ENCODE results near the gene HPSE2.

Gene HPSE2

GRCh38 chr10:99234041-99234790, 1.4 kb downstream of the HPSE2 start:
- Histone ChIP-seq H3K27me3 (ENCODE audit: control insufficient read depth, insufficient read depth, low read length) (peaks cover 96% of the 10 kb centered on the region), H3K4me3 (ENCODE audit: low read depth, low read length) (peak overlapping the region; percentile 63), H3K36me3 (ENCODE audit: control insufficient read depth, insufficient read depth, low read length) (no peaks in the 10 kb centered on the region), H3K9me3 (ENCODE audit: control insufficient read depth, insufficient read depth, low read depth, low read length) (no peaks in the 10 kb centered on the region), H3K27ac (ENCODE audit: low read depth, low read length) (no peak overlapping the region), H3K9ac (ENCODE audit: low read length) (peak overlapping the region; percentile 1), H3K4me1 (ENCODE audit: control insufficient read depth, insufficient read depth, low read length) (peaks cover 28% of the 10 kb centered on the region)

GRCh38 chr10:99233689-99234037, 2.0 kb downstream of the HPSE2 start:
- Histone ChIP-seq H3K36me3 (ENCODE audit: control insufficient read depth, insufficient read depth, low read length) (no peaks in the 10 kb centered on the region), H3K9ac (ENCODE audit: low read length) (peak overlapping the region; percentile 11), H3K9me3 (ENCODE audit: control insufficient read depth, insufficient read depth, low read depth, low read length) (no peaks in the 10 kb centered on the region), H3K4me3 (ENCODE audit: low read depth, low read length) (peak overlapping the region; percentile 63), H3K4me1 (ENCODE audit: control insufficient read depth, insufficient read depth, low read length) (peaks cover 28% of the 10 kb centered on the region), H3K27me3 (ENCODE audit: control insufficient read depth, insufficient read depth, low read length) (peaks cover 100% of the 10 kb centered on the region), H3K27ac (ENCODE audit: low read depth, low read length) (no peak overlapping the region)

GRCh38 chr10:99233000-99233688, 2.5 kb downstream of the HPSE2 start:
- no peak overlapping the region for H3K9ac ChIP-seq (ENCODE audit: low read length)

GRCh38 chr10:99232360-99232999, 3.2 kb downstream of the HPSE2 start:
- Histone ChIP-seq H3K36me3 (ENCODE audit: control insufficient read depth, insufficient read depth, low read length) (no peaks in the 10 kb centered on the region), H3K27ac (ENCODE audit: low read depth, low read length) (no peak overlapping the region), H3K9ac (ENCODE audit: low read length) (peak overlapping the region; percentile 23), H3K4me1 (ENCODE audit: control insufficient read depth, insufficient read depth, low read length) (peaks cover 28% of the 10 kb centered on the region), H3K27me3 (ENCODE audit: control insufficient read depth, insufficient read depth, low read length) (peaks cover 97% of the 10 kb centered on the region), H3K4me3 (ENCODE audit: low read depth, low read length) (peak overlapping the region; percentile 63), H3K9me3 (ENCODE audit: control insufficient read depth, insufficient read depth, low read depth, low read length) (no peaks in the 10 kb centered on the region)

More at GRCh38 chr10:99233000-99233688, 2.5 kb downstream of the HPSE2 start:
- Histone ChIP-seq H3K27me3 (ENCODE audit: control insufficient read depth, insufficient read depth, low read length) (peaks cover 100% of the 10 kb centered on the region), H3K4me1 (ENCODE audit: control insufficient read depth, insufficient read depth, low read length) (peaks cover 28% of the 10 kb centered on the region), H3K4me3 (ENCODE audit: low read depth, low read length) (peak overlapping the region; percentile 63), H3K9me3 (ENCODE audit: control insufficient read depth, insufficient read depth, low read depth, low read length) (no peaks in the 10 kb centered on the region), H3K27ac (ENCODE audit: low read depth, low read length) (no peak overlapping the region), H3K36me3 (ENCODE audit: control insufficient read depth, insufficient read depth, low read length) (no peaks in the 10 kb centered on the region)

GRCh38 chr10:99224766-99225165, 10.9 kb downstream of the HPSE2 start:
- Histone ChIP-seq H3K36me3 (ENCODE audit: control insufficient read depth, insufficient read depth, low read length) (no peaks in the 10 kb centered on the region), H3K9ac (ENCODE audit: low read length) (no peak overlapping the region), H3K27ac (ENCODE audit: low read depth, low read length) (no peak overlapping the region), H3K4me1 (ENCODE audit: control insufficient read depth, insufficient read depth, low read length) (no peaks in the 10 kb centered on the region), H3K27me3 (ENCODE audit: control insufficient read depth, insufficient read depth, low read length) (peaks cover 20% of the 10 kb centered on the region), H3K9me3 (ENCODE audit: control insufficient read depth, insufficient read depth, low read depth, low read length) (no peaks in the 10 kb centered on the region), H3K4me3 (ENCODE audit: low read depth, low read length) (no peak overlapping the region)

GRCh38 chr10:99207340-99207739, 28.3 kb downstream of the HPSE2 start:
- Histone ChIP-seq H3K36me3 (ENCODE audit: control insufficient read depth, insufficient read depth, low read length) (no peaks in the 10 kb centered on the region), H3K27me3 (ENCODE audit: control insufficient read depth, insufficient read depth, low read length) (no peaks in the 10 kb centered on the region), H3K4me3 (ENCODE audit: low read depth, low read length) (no peak overlapping the region), H3K4me1 (ENCODE audit: control insufficient read depth, insufficient read depth, low read length) (0 out of 2 replicates have a peak, but pooled peaks cover 3% of the 10 kb centered on the region), H3K9me3 (ENCODE audit: control insufficient read depth, insufficient read depth, low read depth, low read length) (no peaks in the 10 kb centered on the region), H3K27ac (ENCODE audit: low read depth, low read length) (no peak overlapping the region), H3K9ac (ENCODE audit: low read length) (no peak overlapping the region)

DNA sequence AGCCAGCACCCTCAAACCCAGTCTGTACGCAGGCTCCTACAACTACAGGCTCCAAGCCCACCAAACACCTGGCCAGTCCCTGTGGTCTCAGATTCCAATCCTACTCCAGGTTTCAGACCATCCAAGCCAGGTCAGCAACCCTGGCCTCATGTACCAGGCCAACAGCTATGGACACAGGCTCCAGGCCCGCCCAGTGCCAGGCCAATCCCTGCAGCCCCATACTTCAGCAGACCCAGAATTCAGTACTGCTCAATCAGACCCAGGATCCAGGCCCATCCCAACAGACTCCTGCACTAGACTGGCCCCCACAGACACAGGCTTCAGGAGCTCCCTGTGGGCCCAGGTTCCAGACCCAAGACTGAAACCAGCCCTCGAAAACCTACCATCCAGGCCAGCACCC, 32.3 kb downstream of the HPSE2 start:
- Histone ChIP-seq H3K4me1 (ENCODE audit: control insufficient read depth, insufficient read depth, low read length) (peaks cover 5% of the 10 kb centered on the region; the same call in 1 of the 2 replicates), H3K27ac (ENCODE audit: low read depth, low read length) (no peak overlapping the region), H3K27me3 (ENCODE audit: control insufficient read depth, insufficient read depth, low read length) (no peaks in the 10 kb centered on the region), H3K9ac (ENCODE audit: low read length) (no peak overlapping the region), H3K9me3 (ENCODE audit: control insufficient read depth, insufficient read depth, low read depth, low read length) (no peaks in the 10 kb centered on the region), H3K4me3 (ENCODE audit: low read depth, low read length) (no peak overlapping the region), H3K36me3 (ENCODE audit: control insufficient read depth, insufficient read depth, low read length) (no peaks in the 10 kb centered on the region)

GRCh38 chr10:99172950-99173349, 62.7 kb downstream of the HPSE2 start:
- H3K36me3 ChIP-seq (ENCODE audit: control insufficient read depth, insufficient read depth, low read length): no peaks in the 10 kb centered on the region
- no peak overlapping the region for H3K9ac ChIP-seq (ENCODE audit: low read length)
- H3K27me3 ChIP-seq (ENCODE audit: control insufficient read depth, insufficient read depth, low read length): no peaks in the 10 kb centered on the region
- no peak overlapping the region for H3K27ac ChIP-seq (ENCODE audit: low read depth, low read length)
- H3K4me1 ChIP-seq (ENCODE audit: control insufficient read depth, insufficient read depth, low read length): peaks cover 4% of the 10 kb centered on the region
- H3K9me3 ChIP-seq (ENCODE audit: control insufficient read depth, insufficient read depth, low read depth, low read length): no peaks in the 10 kb centered on the region
- no peak overlapping the region for H3K4me3 ChIP-seq (ENCODE audit: low read depth, low read length)

GRCh38 chr10:99172128-99172738, 63.4 kb downstream of the HPSE2 start:
- Histone ChIP-seq H3K36me3 (ENCODE audit: control insufficient read depth, insufficient read depth, low read length) (no peaks in the 10 kb centered on the region), H3K9me3 (ENCODE audit: control insufficient read depth, insufficient read depth, low read depth, low read length) (no peaks in the 10 kb centered on the region), H3K4me3 (ENCODE audit: low read depth, low read length) (no peak overlapping the region), H3K9ac (ENCODE audit: low read length) (no peak overlapping the region), H3K27ac (ENCODE audit: low read depth, low read length) (no peak overlapping the region), H3K4me1 (ENCODE audit: control insufficient read depth, insufficient read depth, low read length) (peaks cover 4% of the 10 kb centered on the region), H3K27me3 (ENCODE audit: control insufficient read depth, insufficient read depth, low read length) (no peaks in the 10 kb centered on the region)

DNA sequence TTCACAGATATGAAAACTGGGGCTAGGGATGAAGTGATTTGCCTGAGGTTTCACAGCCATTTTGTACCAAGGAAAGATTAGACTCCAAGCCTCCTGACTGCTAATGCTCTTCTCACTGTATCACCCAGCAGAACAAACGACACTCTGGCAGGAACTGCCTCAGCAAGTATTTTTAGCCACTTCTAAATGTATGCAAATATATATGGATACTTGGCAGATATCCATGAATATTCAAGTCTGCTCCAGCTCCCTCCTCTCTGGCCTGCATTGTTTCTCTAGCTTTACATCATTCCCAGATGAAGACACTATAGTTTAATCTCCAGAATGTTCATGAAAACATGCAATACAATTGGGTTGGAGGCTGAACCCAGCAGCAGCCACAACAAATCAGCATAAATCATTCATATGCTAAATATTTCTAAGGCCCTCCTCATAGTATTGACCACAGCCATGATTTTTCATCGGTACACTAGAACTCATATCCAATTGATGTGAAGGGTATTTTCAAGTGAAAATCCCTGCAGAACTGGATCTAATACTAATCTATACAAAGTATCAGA, 65.5 kb downstream of the HPSE2 start:
- Histone ChIP-seq H3K4me1 (ENCODE audit: control insufficient read depth, insufficient read depth, low read length) (peaks cover 4% of the 10 kb centered on the region), H3K4me3 (ENCODE audit: low read depth, low read length) (no peak overlapping the region), H3K36me3 (ENCODE audit: control insufficient read depth, insufficient read depth, low read length) (no peaks in the 10 kb centered on the region), H3K27ac (ENCODE audit: low read depth, low read length) (no peak overlapping the region), H3K9ac (ENCODE audit: low read length) (no peak overlapping the region), H3K9me3 (ENCODE audit: control insufficient read depth, insufficient read depth, low read depth, low read length) (no peaks in the 10 kb centered on the region), H3K27me3 (ENCODE audit: control insufficient read depth, insufficient read depth, low read length) (no peaks in the 10 kb centered on the region)
